ENCODE data around the gene LAIR1.

The LAIR1 gene

DNA sequence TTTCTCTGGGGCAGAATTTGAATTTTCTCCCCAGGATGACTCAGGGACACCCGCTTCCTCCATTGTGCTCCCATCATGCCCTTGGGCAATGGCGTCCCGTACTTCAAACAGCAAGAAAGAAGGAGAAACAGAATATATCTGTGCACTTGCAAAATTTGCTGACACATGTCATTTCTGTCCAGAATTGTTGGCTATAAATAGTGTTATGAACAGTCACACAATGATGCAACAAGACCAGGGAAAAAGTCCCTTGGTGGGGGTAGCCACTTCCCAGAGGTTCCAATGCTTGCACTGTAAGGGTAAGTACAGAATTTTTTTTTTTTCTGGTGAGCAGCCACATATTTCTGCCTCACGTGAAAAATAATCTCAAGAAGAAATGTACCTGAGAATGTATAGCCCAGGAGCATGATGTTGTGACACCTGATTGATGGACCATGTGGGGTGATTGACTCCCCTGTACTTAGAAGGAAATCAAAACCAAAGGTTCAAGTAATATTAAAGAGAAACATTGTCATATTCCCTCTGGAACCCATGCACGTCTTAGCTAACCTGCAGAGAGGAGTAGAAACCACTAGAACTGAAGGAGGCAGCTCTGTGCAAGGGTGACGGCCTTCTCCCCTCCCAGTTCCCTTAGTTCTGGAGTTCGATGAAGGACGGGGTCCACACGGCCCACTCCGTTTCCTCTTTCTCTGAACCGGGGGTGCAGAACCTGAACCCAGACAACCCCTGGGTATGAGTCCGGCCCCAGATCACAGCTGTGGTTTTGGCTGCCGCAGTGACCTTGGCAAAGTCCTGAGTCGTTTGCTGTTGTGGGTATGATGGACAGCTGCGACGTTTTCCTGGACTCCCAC lies 9.3 kb upstream of the LAIR1 start:
- TF ChIP-seq, protein P1, sequence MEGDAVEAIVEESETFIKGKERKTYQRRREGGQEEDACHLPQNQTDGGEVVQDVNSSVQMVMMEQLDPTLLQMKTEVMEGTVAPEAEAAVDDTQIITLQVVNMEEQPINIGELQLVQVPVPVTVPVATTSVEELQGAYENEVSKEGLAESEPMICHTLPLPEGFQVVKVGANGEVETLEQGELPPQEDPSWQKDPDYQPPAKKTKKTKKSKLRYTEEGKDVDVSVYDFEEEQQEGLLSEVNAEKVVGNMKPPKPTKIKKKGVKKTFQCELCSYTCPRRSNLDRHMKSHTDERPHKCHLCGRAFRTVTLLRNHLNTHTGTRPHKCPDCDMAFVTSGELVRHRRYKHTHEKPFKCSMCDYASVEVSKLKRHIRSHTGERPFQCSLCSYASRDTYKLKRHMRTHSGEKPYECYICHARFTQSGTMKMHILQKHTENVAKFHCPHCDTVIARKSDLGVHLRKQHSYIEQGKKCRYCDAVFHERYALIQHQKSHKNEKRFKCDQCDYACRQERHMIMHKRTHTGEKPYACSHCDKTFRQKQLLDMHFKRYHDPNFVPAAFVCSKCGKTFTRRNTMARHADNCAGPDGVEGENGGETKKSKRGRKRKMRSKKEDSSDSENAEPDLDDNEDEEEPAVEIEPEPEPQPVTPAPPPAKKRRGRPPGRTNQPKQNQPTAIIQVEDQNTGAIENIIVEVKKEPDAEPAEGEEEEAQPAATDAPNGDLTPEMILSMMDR (IDR thresholded peaks at IDR 0.05), result no peak

DNA sequence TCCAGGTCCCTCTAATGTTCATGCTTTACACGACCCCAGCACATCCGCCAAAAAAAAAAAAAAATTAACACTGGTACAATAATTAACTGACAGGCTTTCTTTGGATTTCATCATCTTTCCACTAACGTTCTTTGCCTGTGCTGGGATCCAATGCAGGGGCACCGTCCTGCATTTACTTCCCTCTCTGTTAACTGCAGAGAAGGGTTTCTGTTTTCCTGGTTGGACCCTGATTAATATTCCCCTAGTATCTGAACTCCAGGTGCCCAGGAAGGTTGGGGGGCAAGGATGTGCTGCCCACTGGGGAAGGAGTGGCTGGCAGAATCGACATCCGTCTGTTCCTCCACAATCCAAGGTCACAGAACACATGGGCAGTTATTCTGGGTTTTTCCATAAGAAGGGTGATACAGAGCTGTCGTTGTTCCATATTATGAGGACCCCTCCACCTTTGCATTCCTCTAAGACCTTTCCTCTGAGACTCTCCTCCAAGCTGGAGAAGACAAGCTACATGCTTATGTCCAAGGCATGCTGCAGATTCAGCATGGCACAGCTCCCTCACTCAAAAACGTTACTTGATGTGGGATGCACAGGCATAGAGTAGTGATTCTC lies 4.5 kb upstream of the LAIR1 start:
- TF ChIP-seq, protein P1 (IDR thresholded peaks at IDR 0.05), result no peak

DNA sequence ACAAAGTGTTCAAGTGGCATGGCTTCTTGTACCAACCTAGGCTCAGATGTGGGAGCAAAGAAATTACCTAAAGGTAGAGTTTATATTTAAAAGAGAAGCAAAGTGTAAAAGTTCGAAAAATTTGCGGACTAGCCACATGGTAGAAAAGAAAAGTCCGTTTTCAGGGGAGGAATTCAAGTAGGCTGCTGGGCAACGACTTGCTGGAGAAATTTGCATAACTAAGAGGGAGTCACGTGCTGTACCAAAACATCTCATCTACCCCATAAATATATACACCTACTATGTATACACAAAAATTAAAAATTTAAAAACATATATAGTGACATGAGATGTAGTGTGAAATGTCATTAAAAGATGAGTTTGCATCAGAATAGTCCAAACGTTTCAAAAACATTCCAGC lies 2.1 kb upstream of the LAIR1 start:
- TF ChIP-seq, protein P1 (IDR thresholded peaks at IDR 0.05), result no peak

DNA sequence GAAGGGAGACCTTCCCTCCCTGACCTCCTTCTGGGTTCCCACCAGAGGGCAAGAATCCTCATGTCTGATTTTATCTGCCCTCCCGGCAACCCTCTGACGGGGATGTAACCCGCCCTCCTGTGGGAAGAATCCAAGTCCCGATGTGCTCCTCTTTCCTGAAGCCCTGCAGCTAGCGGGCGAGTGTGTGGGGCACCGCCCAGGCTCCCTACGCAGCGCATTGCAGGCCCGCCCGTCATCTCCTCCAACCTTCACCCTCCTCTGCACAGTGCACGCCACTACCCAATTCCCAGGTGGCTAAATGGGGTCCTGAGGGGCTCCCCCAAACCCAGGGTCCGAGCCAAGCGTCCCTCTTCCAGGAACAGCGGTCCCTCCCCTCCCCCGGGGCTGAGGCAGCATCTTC lies 7.3 kb downstream of the LAIR1 start:
- TF ChIP-seq, protein P1 (IDR thresholded peaks at IDR 0.05), result no peak

DNA sequence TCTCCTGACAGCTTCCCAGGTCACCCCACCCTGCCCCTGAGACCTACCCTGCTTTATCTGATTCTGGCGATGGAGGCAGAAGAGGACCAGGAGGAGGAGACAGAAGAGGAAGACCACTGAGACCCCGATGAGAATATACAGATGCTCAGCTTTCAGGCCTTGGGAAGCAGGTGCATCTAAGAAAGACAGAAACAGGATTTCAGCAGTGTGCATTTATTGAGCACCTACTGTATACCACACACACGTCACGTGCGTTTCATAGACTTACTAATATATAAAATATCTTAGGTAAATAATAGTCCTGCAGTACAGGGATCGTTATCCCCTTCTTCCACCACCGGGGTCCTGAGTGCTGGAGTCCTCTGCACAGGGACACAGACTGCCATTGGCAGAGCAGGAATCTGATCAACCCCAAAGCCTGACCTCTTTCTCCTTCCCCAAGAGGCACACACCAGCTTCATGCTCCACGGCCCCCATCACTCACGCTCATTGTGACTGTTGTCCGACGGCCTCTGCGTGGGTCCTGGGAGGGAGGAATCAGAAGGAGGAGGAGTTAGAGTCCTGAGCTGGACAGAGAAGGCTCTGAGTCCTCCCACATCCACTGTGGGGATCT lies 8.2 kb downstream of the LAIR1 start:
- TF ChIP-seq, protein P1 (IDR thresholded peaks at IDR 0.05), result no peak

DNA sequence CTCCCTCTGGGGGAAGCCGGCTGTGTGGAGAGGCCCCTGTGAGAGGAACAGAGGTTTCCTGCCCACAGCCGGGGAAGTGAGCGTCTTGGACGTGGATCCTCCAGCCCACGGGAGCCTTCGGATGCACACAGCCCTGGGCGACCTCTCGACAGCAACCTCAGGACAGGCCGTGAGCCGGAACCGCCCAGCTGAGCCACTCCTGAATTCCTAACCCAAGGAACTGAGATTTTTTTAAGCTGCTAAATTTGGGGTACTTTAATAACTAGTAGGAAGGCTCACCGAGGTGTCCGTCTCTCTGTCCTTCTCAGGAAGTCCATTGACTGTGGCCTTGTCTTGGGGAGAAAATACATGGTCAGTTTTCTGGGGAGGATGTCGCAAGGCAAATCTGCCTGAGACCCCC lies 9.1 kb downstream of the LAIR1 start:
- TF ChIP-seq, protein P1 (IDR thresholded peaks at IDR 0.05), result no peak

DNA sequence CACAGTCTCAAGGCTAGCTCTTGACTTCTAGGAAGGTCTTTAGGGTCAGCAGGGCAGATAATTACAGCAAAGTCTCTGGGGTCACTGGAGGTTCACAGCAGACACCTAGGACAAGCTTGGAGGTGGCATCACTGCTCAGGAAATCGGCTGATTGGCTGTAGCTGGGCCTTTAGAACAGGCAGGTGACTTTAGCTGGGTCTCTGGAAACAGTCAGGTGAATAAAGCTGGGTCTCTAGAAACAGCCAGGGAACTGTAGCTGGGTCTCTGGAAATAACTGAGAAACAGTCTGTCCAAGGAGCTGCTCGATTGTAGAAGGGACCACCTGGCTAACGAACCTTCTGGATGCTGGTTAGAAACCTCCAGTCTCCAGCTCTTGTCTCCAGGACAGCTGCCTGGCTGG lies 10.0 kb downstream of the LAIR1 start:
- TF ChIP-seq, protein P1 (IDR thresholded peaks at IDR 0.05), result no peak

Measured in LNCAP (cell line).